Loucy (cell line): ENCODE measurements around the gene MMRN2.

ENCODE experiments used
- H2AFZ ChIP-seq: fragments of 200-600 bp; sonication (generic); 2 replicates; pipeline ENCODE4 v1.6.0; 2016; ENCODE audit warnings: antibody characterized with exemption, mild to moderate bottlenecking, low read length, moderate library complexity
- H3F3A ChIP-seq: fragments of 200-600 bp; 2 replicates; pipeline ENCODE4 v1.6.0; 2016; ENCODE audit warnings: antibody characterized with exemption, low read depth, mild to moderate bottlenecking
- H3K27me3 ChIP-seq: fragments of 200-600 bp; sonication (generic); 2 replicates; pipeline ENCODE4 v1.6.1; 2014; ENCODE audit warnings: low read length, mild to moderate bottlenecking; ENCODE audit not compliant: insufficient read depth, poor library complexity, severe bottlenecking
- H3K36me3 ChIP-seq: fragments of 200-600 bp; sonication (generic); 2 replicates; pipeline ENCODE4 v1.6.1; 2016; ENCODE audit warnings: low read length; ENCODE audit not compliant: insufficient read depth
- H3K4me1 ChIP-seq: fragments of 200-600 bp; sonication (generic); 2 replicates; pipeline ENCODE4 v1.5.1; 2014; ENCODE audit warnings: low read length, mild to moderate bottlenecking; ENCODE audit not compliant: insufficient read depth, poor library complexity, severe bottlenecking
- H3K4me2 ChIP-seq: fragments of 200-600 bp; sonication (generic); 2 replicates; pipeline ENCODE4 v1.6.0; 2014; ENCODE audit warnings: antibody characterized with exemption, low read length, low read depth, mild to moderate bottlenecking; ENCODE audit not compliant: poor library complexity, severe bottlenecking
- H3K4me3 ChIP-seq: fragments of 200-600 bp; sonication (generic); 2 replicates; pipeline ENCODE4 v1.5.1; 2014; ENCODE audit warnings: low read length, mild to moderate bottlenecking, mixed read lengths; ENCODE audit not compliant: poor library complexity, severe bottlenecking
- H3K79me2 ChIP-seq: fragments of 200-600 bp; sonication (generic); 2 replicates; pipeline ENCODE4 v1.6.1; 2014; ENCODE audit warnings: low read length; ENCODE audit not compliant: insufficient read depth
- H3K9ac ChIP-seq: fragments of 200-600 bp; sonication (generic); 2 replicates; pipeline ENCODE4 v1.6.0; 2014; ENCODE audit warnings: mild to moderate bottlenecking, low read depth, low read length, moderate library complexity; ENCODE audit not compliant: poor library complexity, severe bottlenecking
- H3K9me2 ChIP-seq: fragments of 200-600 bp; sonication (generic); replicated peaks from 2 replicates; pipeline ENCODE4 v1.6.1; 2016; ENCODE audit warnings: low read depth, low read length, mixed read lengths
- H3K9me3 ChIP-seq: fragments of 200-600 bp; sonication (generic); 2 replicates; pipeline ENCODE4 v1.6.1; 2014; ENCODE audit warnings: mild to moderate bottlenecking, antibody characterized with exemption, low read length, low read depth; ENCODE audit not compliant: insufficient read depth
- H4K20me1 ChIP-seq: fragments of 200-600 bp; sonication (generic); 2 replicates; pipeline ENCODE4 v1.6.0; 2014; ENCODE audit warnings: antibody characterized with exemption, low read length, mild to moderate bottlenecking; ENCODE audit not compliant: insufficient read depth, poor library complexity, severe bottlenecking
- CTCF ChIP-seq: fragments of 200-600 bp; sonication (generic); conservative IDR thresholded peaks from 2 replicates; pipeline ENCODE4 v1.5.1; 2014; ENCODE audit warnings: mild to moderate bottlenecking, antibody characterized with exemption, low read length
- EZH2phosphoT487 ChIP-seq: fragments of 200-600 bp; IDR thresholded peaks from 2 replicates; pipeline ENCODE4 v1.6.1; 2018; ENCODE audit warnings: antibody characterized with exemption, mild to moderate bottlenecking, moderate library complexity, borderline replicate concordance

Gene MMRN2

DNA sequence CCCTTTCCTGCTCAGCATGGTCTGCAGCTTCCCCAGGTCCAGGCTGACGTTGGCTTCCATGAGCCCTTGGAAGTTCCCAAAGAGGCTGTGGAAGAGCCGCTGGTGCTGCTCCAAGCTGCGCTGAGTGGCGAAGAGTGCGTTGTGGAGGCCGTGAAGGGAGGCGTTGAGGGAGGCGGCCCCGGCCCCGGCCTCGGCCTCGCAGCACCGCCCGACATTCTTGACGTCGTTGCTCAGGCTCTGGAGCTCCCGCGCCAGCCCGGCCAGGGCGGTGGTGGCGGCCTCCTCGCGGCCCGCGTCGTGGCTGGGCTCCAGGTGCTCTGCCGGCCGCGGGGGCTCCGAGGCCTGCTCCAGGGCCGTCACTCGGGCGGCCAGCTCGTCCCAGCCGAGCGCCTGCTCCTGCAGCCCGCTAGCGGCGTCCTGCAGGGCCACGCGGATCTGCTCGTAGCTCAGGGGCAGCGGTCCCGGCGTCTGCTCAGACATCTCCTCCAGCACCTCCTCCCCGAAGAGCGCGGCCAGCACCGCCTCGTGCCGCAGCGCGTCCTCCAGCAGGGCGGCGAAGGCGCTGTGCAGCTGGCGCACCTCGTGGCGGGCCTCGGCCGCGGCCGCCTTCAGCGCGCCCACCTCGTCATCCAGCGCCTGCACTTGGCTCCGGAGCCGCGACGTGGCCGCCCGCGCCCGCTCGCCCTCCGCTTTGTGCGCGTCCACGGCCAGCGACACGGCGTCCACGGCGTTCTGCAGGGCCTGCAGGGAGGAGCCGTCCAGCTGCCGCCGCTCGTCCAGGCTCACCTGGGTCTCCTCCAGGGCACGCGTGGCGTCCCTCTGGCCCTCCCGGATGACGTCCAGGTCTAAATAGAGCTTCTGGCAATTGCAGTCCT lies 14.7 kb downstream of the MMRN2 start:
- H3K9me2 ChIP-seq: no peaks in the 10 kb centered on the region
- H3K4me2 ChIP-seq: no peak overlapping the region
- H4K20me1 ChIP-seq: no peaks in the 10 kb centered on the region

DNA sequence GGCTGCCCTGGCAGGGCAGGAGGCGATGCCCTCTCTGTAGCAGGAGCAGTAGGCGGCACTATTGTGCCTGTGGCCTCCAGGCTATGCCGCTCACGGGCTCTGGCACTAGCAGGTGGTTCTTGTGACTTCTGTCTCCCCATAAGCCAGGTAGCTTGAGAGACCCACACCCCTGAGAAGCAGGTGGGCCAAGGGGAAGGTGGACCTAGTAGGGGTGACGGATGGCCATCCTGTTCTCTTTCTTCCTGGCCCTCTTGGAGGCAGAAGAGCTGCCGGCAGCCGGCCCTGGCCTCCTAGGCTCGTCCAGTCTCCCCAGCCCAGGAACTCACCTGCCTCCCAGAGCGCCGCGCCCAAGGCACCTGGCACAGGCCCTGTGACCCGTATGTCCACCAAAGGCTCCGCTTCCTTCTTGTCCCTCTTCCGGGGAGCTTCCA lies 15.4 kb downstream of the MMRN2 start:
- Histone ChIP-seq H3K79me2 (no peaks in the 10 kb centered on the region), H3K9me3 (no peaks in the 10 kb centered on the region), H3K9me2 (no peaks in the 10 kb centered on the region), H2AFZ (no peak overlapping the region), H3F3A (no peaks in the 10 kb centered on the region), H3K4me3 (no peak overlapping the region), H3K4me1 (peaks cover 2% of the 10 kb centered on the region), H3K27me3 (no peaks in the 10 kb centered on the region), H3K36me3 (no peaks in the 10 kb centered on the region), H3K9ac (no peak overlapping the region), H4K20me1 (no peaks in the 10 kb centered on the region), H3K4me2 (no peak overlapping the region)
- TF ChIP-seq EZH2phosphoT487: no peak
- TF ChIP-seq CTCF: no peak

More for the DNA sequence above, 14.7 kb downstream of the MMRN2 start:
- no peak for TF ChIP-seq CTCF
- TF ChIP-seq EZH2phosphoT487: no peak
- Histone ChIP-seq H3K9me3 (no peaks in the 10 kb centered on the region), H3K79me2 (no peaks in the 10 kb centered on the region), H3K27me3 (no peaks in the 10 kb centered on the region), H2AFZ (no peak overlapping the region), H3K4me1 (peaks cover 2% of the 10 kb centered on the region), H3F3A (no peaks in the 10 kb centered on the region), H3K9ac (no peak overlapping the region), H3K36me3 (no peaks in the 10 kb centered on the region), H3K4me3 (no peak overlapping the region)

GRCh38 chr10:86941426-86941825 lies 16.0 kb downstream of the MMRN2 start:
- Histone ChIP-seq H3F3A (no peaks in the 10 kb centered on the region), H3K9ac (no peak overlapping the region), H3K36me3 (no peaks in the 10 kb centered on the region), H3K27me3 (no peaks in the 10 kb centered on the region), H3K4me2 (no peak overlapping the region), H3K79me2 (no peaks in the 10 kb centered on the region), H3K9me3 (no peaks in the 10 kb centered on the region), H3K4me3 (no peak overlapping the region), H2AFZ (no peak overlapping the region), H3K9me2 (no peaks in the 10 kb centered on the region), H3K4me1 (peaks cover 2% of the 10 kb centered on the region), H4K20me1 (no peaks in the 10 kb centered on the region)
- TF ChIP-seq EZH2phosphoT487 (no peak), CTCF (no peak)
